ENCODE data around the gene DYNC1H1.
"Not testable (repeated sequence)": the region's sequence is repeated elsewhere in the genome, so short reads cannot be mapped to it uniquely, and the experiment has no call there.

The DYNC1H1 gene

DNA sequence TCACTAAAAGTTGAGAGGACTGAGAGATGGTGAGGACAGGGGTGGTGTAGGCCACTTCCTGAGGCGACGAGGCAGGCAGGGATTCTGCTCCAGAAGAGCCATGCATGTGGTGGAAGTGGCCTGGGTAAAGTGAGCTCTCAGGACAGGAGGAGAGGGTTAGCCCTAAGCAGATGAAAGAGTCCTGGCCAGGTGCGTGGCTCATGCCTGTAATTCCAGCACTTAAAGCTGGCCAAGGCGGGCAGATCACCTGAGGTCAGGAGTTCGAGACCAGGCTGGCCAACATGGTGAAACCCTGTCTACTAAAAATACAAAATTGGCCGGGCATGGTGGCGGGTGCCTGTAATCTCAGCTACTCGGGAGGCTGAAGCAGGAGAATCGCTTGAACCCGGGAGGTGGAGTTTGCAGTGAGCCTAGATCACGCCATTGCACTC is 114.0 kb downstream of the DYNC1H1 start:
- not testable (repeated sequence) for H2BK120ac ChIP-seq (ENCODE audit: low read depth, low read length); H3K79me2 ChIP-seq (ENCODE audit: control insufficient read depth, insufficient read depth, low read length); H3K4ac ChIP-seq (ENCODE audit: low read depth, low read length); H3K27ac ChIP-seq (ENCODE audit: low read depth, low read length); H3K56ac ChIP-seq (ENCODE audit: low read length); H3K4me2 ChIP-seq (ENCODE audit: low read length); H2BK15ac ChIP-seq (replicated peaks; ENCODE audit: low read depth); H3K4me1 ChIP-seq (ENCODE audit: control insufficient read depth, low read depth, low read length); H2BK5ac ChIP-seq (ENCODE audit: low read length); H3K79me1 ChIP-seq (ENCODE audit: low read length); DNase-seq; H3K27me3 ChIP-seq (ENCODE audit: insufficient read depth, low read length, poor library complexity); H3K23ac ChIP-seq (ENCODE audit: low read length); H4K5ac ChIP-seq (ENCODE audit: low read length); H4K8ac ChIP-seq (ENCODE audit: low read depth, low read length); H3K18ac ChIP-seq (ENCODE audit: low read length); H3K4me3 ChIP-seq (ENCODE audit: low read length); H3K9ac ChIP-seq (ENCODE audit: low read length); H2AK5ac ChIP-seq (ENCODE audit: low read length)
- peaks cover 24% of the 10 kb centered on the region for H3K36me3 ChIP-seq (ENCODE audit: control insufficient read depth, insufficient read depth, low read length)
- WGBS (ENCODE audit: extremely low coverage, insufficient coverage, low lambda C conversion rate), result no CpG with 5 or more reads among the region's 11 CpGs

DNA sequence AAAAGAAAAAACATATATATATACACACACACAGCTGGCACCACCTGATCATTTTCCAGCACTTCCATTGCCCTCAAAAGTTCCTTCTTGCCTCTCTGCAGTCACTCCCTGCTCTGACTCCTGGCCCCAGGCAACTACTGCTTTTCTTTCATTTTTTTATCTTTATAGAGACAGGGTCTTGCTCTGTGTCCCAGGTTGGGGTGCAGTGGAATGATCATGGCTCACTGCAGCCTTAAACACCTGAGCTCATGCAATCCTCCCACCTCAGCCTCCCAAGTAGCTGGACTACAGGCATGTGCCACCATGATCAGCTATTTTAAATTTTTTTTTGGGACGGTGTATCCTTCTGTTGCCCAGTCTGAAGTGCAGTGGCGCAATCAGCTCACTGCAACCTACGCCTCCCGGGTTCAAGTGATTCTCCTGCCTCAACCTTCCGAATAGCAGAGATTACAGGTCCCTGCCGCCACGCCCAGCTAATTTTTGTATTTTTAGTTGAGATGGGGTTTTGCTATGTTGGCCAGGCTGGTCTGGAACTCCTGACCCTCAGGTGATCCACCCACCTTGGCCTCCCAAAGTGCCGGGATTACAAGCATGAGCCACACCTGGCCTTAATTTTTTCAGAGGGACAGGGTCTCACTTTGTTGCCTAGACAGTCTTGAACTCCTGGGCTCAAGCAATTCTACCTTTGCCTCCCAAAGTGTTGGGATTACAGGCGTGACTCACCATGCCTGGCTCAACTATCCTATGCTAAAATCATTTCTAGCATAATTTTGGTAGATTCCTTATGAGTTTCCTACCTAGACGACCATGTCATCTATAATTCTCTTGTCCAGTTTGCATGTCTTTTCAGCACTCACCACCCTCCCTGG is 114.7 kb downstream of the DYNC1H1 start:
- Histone ChIP-seq H3K18ac (ENCODE audit: low read length) (no peak overlapping the region), H2BK120ac (ENCODE audit: low read depth, low read length) (no peak overlapping the region), H2AK5ac (ENCODE audit: low read length) (no peak overlapping the region), H3K4me1 (ENCODE audit: control insufficient read depth, low read depth, low read length) (no peaks in the 10 kb centered on the region), H3K56ac (ENCODE audit: low read length) (no peak overlapping the region), H3K9ac (ENCODE audit: low read length) (no peak overlapping the region), H3K4me3 (ENCODE audit: low read length) (no peak overlapping the region), H4K8ac (ENCODE audit: low read depth, low read length) (no peak overlapping the region), H3K79me1 (ENCODE audit: low read length) (peaks cover 9% of the 10 kb centered on the region), H4K5ac (ENCODE audit: low read length) (no peak overlapping the region), H2BK15ac (replicated peaks; ENCODE audit: low read depth) (no peak overlapping the region), H3K36me3 (ENCODE audit: control insufficient read depth, insufficient read depth, low read length) (peaks cover 27% of the 10 kb centered on the region), H3K4ac (ENCODE audit: low read depth, low read length) (no peak overlapping the region), H3K4me2 (ENCODE audit: low read length) (no peak overlapping the region), H3K23ac (ENCODE audit: low read length) (no peak overlapping the region), H3K27ac (ENCODE audit: low read depth, low read length) (no peak overlapping the region), H3K79me2 (ENCODE audit: control insufficient read depth, insufficient read depth, low read length) (peaks cover 10% of the 10 kb centered on the region), H2BK5ac (ENCODE audit: low read length) (no peak overlapping the region), H3K27me3 (ENCODE audit: insufficient read depth, low read length, poor library complexity) (no peaks in the 10 kb centered on the region)
- no CpG with 5 or more reads among the region's 10 CpGs for whole genome bisulfite sequencing (ENCODE audit: extremely low coverage, insufficient coverage, low lambda C conversion rate)
- DNase-seq, result no peak

DNA sequence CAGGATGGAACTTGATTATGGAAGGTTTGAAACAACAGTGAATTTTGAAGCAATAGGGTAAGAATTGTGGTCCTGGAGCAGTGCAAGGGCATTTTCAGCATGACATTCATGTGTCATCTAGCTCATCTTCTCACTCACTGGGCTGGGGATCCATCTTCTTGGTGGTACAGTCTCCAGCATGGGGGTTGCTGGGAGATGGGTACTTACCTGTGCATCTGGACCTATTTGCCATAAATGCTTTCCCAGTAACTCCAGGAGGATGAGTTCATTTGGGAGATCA is 115.3 kb downstream of the DYNC1H1 start:
- no peak overlapping the region for H2BK5ac ChIP-seq (ENCODE audit: low read length)
- H3K36me3 ChIP-seq (ENCODE audit: control insufficient read depth, insufficient read depth, low read length), result peaks cover 27% of the 10 kb centered on the region
- H3K56ac ChIP-seq (ENCODE audit: low read length), result no peak overlapping the region
- H4K8ac ChIP-seq (ENCODE audit: low read depth, low read length), result no peak overlapping the region
- no peak overlapping the region for H3K4ac ChIP-seq (ENCODE audit: low read depth, low read length)
- no peak overlapping the region for H2AK5ac ChIP-seq (ENCODE audit: low read length)
- no peak overlapping the region for H2BK15ac ChIP-seq (replicated peaks; ENCODE audit: low read depth)
- no peak overlapping the region for H3K27ac ChIP-seq (ENCODE audit: low read depth, low read length)
- H3K23ac ChIP-seq (ENCODE audit: low read length), result no peak overlapping the region
- no peaks in the 10 kb centered on the region for H3K27me3 ChIP-seq (ENCODE audit: insufficient read depth, low read length, poor library complexity)
- DNase-seq, result no peak
- peaks cover 9% of the 10 kb centered on the region for H3K79me1 ChIP-seq (ENCODE audit: low read length)
- H3K4me3 ChIP-seq (ENCODE audit: low read length), result no peak overlapping the region
- H3K18ac ChIP-seq (ENCODE audit: low read length), result no peak overlapping the region
- H3K4me1 ChIP-seq (ENCODE audit: control insufficient read depth, low read depth, low read length), result no peaks in the 10 kb centered on the region
- H3K4me2 ChIP-seq (ENCODE audit: low read length), result no peak overlapping the region
- H3K79me2 ChIP-seq (ENCODE audit: control insufficient read depth, insufficient read depth, low read length), result peaks cover 15% of the 10 kb centered on the region
- H4K5ac ChIP-seq (ENCODE audit: low read length), result no peak overlapping the region
- H2BK120ac ChIP-seq (ENCODE audit: low read depth, low read length), result no peak overlapping the region
- no peak overlapping the region for H3K9ac ChIP-seq (ENCODE audit: low read length)

DNA sequence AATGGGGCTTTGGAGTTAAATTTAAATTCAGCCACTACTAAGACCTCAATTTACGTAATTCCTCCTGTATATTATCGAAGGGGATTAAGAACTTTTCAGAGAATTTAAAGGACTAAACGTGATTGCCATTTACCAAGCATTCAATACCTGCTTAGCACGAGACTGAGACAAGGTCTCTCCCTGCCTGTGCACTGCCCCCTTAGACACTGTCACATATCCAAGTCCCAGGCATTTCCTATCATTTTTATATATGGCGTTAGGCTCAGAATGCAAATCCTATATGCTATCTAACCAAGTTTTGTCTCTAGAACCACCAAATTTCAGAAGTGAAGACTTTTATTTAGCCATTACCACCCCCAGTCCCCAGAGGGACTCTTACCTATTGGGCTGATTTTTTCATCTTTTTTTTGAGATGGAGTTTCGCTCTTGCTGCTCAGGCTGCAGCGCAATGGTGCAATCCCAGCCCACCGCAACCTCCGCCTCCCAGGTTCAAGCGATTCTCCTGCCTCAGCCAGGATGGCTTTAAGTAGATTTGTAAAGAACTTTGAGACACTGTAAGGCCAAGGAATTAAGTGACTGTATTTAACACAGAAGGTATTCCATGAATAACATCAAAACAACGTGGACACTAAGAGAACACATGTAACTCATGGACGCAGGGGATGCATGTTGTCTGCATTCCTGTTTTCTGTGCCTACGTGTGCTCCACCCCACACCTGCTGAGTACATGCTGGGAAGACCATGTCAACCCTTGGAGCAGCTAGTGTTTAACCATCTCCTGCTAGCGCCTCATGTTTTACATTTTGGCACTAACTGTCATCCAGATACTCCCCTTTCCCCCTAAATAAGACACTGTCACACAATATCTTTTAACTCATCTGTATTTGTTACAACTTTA is 116.1 kb downstream of the DYNC1H1 start:
- Histone ChIP-seq H2BK5ac (ENCODE audit: low read length) (no peak overlapping the region), H4K5ac (ENCODE audit: low read length) (no peak overlapping the region), H3K4me2 (ENCODE audit: low read length) (no peak overlapping the region), H3K27me3 (ENCODE audit: insufficient read depth, low read length, poor library complexity) (no peaks in the 10 kb centered on the region), H3K4me1 (ENCODE audit: control insufficient read depth, low read depth, low read length) (peaks cover 3% of the 10 kb centered on the region), H2BK15ac (replicated peaks; ENCODE audit: low read depth) (no peak overlapping the region), H2BK120ac (ENCODE audit: low read depth, low read length) (no peak overlapping the region), H3K27ac (ENCODE audit: low read depth, low read length) (no peak overlapping the region), H4K8ac (ENCODE audit: low read depth, low read length) (no peak overlapping the region), H3K18ac (ENCODE audit: low read length) (no peak overlapping the region), H3K36me3 (ENCODE audit: control insufficient read depth, insufficient read depth, low read length) (peaks cover 31% of the 10 kb centered on the region), H3K9ac (ENCODE audit: low read length) (no peak overlapping the region), H3K4me3 (ENCODE audit: low read length) (no peak overlapping the region), H3K79me2 (ENCODE audit: control insufficient read depth, insufficient read depth, low read length) (peaks cover 23% of the 10 kb centered on the region), H3K79me1 (ENCODE audit: low read length) (peaks cover 11% of the 10 kb centered on the region), H3K56ac (ENCODE audit: low read length) (no peak overlapping the region), H3K23ac (ENCODE audit: low read length) (no peak overlapping the region), H2AK5ac (ENCODE audit: low read length) (no peak overlapping the region), H3K4ac (ENCODE audit: low read depth, low read length) (no peak overlapping the region)
- no CpG with 5 or more reads among the region's 14 CpGs for WGBS (ENCODE audit: extremely low coverage, insufficient coverage, low lambda C conversion rate)
- no peak for DNase-seq

- Histone ChIP-seq H3K23ac (ENCODE audit: low read length) (no peak overlapping the region), H3K79me2 (ENCODE audit: control insufficient read depth, insufficient read depth, low read length) (peaks cover 33% of the 10 kb centered on the region), H3K36me3 (ENCODE audit: control insufficient read depth, insufficient read depth, low read length) (peaks cover 34% of the 10 kb centered on the region), H3K4me1 (ENCODE audit: control insufficient read depth, low read depth, low read length) (peaks cover 3% of the 10 kb centered on the region), H3K27me3 (ENCODE audit: insufficient read depth, low read length, poor library complexity) (no peaks in the 10 kb centered on the region), H2BK5ac (ENCODE audit: low read length) (no peak overlapping the region), H3K79me1 (ENCODE audit: low read length) (peaks cover 11% of the 10 kb centered on the region), H3K4me2 (ENCODE audit: low read length) (no peak overlapping the region), H4K8ac (ENCODE audit: low read depth, low read length) (no peak overlapping the region), H2AK5ac (ENCODE audit: low read length) (no peak overlapping the region), H3K27ac (ENCODE audit: low read depth, low read length) (no peak overlapping the region), H3K56ac (ENCODE audit: low read length) (no peak overlapping the region), H3K4ac (ENCODE audit: low read depth, low read length) (no peak overlapping the region), H3K4me3 (ENCODE audit: low read length) (no peak overlapping the region), H2BK15ac (replicated peaks; ENCODE audit: low read depth) (no peak overlapping the region), H4K5ac (ENCODE audit: low read length) (no peak overlapping the region), H3K9ac (ENCODE audit: low read length) (no peak overlapping the region), H2BK120ac (ENCODE audit: low read depth, low read length) (no peak overlapping the region), H3K18ac (ENCODE audit: low read length) (no peak overlapping the region)
- WGBS (ENCODE audit: extremely low coverage, insufficient coverage, low lambda C conversion rate), result no CpG with 5 or more reads among the region's 7 CpGs
- DNase-seq, result no peak
Observed at GRCh38 chr14:102081231-102082080, 117.1 kb downstream of the DYNC1H1 start.
